A549 (cell line): ENCODE results near the gene GPX4. TPM values are rescaled to one million over a fixed set of nuclear protein-coding genes. Genes with fewer than 3 reads are reported as not detected.
A peak's percentile ranks its signal among the peaks of the same experiment; 100 is the strongest.

ENCODE experiments used
- ATAC-seq, 2 experiments: fragments of 200-7000 bp in 1 of 2; fragments of >200 bp in 1 of 2; cut with Nextera tagmentation in 1 of 2; cut with Tn5 transposase in 1 of 2; 3 replicates each; pipeline versions ENCODE4 v1.8.0 to v1.9.1; 2018 to 2020; ENCODE audit warnings: mild to moderate bottlenecking in 1 of 2, moderate library complexity in 1 of 2
- CTCF ChIA-PET: fragments of 300-600 bp; sonication (Branson Sonifier 250); formaldehyde crosslinking; extraction: SDS; loops from one replicate; lab custom pipeline; 2021; ENCODE audit warnings: antibody characterized with exemption, inconsistent platforms; lab: Yijun Ruan, JAX
- POLR2A ChIA-PET: fragments of 350-600 bp; formaldehyde crosslinking; extraction: SDS; loops from one replicate; lab custom pipeline; 2021; ENCODE audit warnings: antibody characterized with exemption, inconsistent platforms; lab: Yijun Ruan, JAX
- DNase-seq, 2 experiments: peaks; one replicate each; pipeline versions ENCODE4 v3.0.0 to v3.0.0-alpha.2; 2011 to 2016; ENCODE audit warnings: low read depth in 1 of 2, low spot score in 1 of 2
- FAIRE-seq: peaks from 2 replicates; lab custom pipeline; 2011; peaks lifted over from hg19 to GRCh38; lab: Jason Lieb, UNC
- H3K27ac ChIP-seq, 2 experiments: fragments of >200 bp; sonication (Bioruptor Twin); formaldehyde crosslinking; 3 replicates each; pipeline ENCODE4 v1.5.1; 2016 to 2017
- H3K4me1 ChIP-seq: fragments of >200 bp; sonication (Bioruptor Twin); formaldehyde crosslinking; 3 replicates; pipeline ENCODE4 v1.6.1; 2016
- H3K4me2 ChIP-seq: fragments of >200 bp; sonication (Bioruptor Twin); formaldehyde crosslinking; 3 replicates; pipeline ENCODE4 v1.6.1; 2016
- H3K4me3 ChIP-seq: fragments of >200 bp; sonication (Bioruptor Twin); formaldehyde crosslinking; 3 replicates; pipeline ENCODE4 v1.5.1; 2016
- H3K9me3 ChIP-seq: fragments of >200 bp; sonication (Bioruptor Twin); formaldehyde crosslinking; 3 replicates; pipeline ENCODE4 v1.6.1; 2016
- CBX2 ChIP-seq: fragments of 200-600 bp; sonication (generic); IDR thresholded peaks from 2 replicates; pipeline ENCODE4 v1.6.1; 2016; ENCODE audit warnings: low read depth, mild to moderate bottlenecking, borderline replicate concordance
- CBX8 ChIP-seq: fragments of 200-600 bp; sonication (generic); IDR thresholded peaks from 2 replicates; pipeline ENCODE4 v1.6.1; 2016
- CEBPB ChIP-seq, 2 experiments: fragments of >200 bp in 1 of 2; sonication (Bioruptor Twin) in 1 of 2; formaldehyde crosslinking in 1 of 2; IDR thresholded peaks; 2 replicates each; pipeline ENCODE4 v1.6.1; 2012 to 2016
- CHD2 ChIP-seq: fragments of 150-350 bp; IDR thresholded peaks from 2 replicates; pipeline ENCODE4 v1.6.1; 2014; ENCODE audit warnings: low read length; ENCODE audit not compliant: partially characterized antibody
- ELK1 ChIP-seq: fragments of 150-350 bp; IDR thresholded peaks from 2 replicates; pipeline ENCODE4 v1.6.1; 2014; ENCODE audit warnings: low read depth, mild to moderate bottlenecking, low read length
- EP300 ChIP-seq, 2 experiments: fragments of >200 bp; sonication (Bioruptor Twin); formaldehyde crosslinking; IDR thresholded peaks; 2 replicates in 1 of 2; 3 replicates in 1 of 2; pipeline ENCODE4 v1.6.1; 2016 to 2017
- ESRRA ChIP-seq: fragments of 150-350 bp; IDR thresholded peaks from 2 replicates; pipeline ENCODE4 v1.6.1; 2014; ENCODE audit warnings: mild to moderate bottlenecking, low read length, borderline replicate concordance
- FOSB ChIP-seq: fragments of 250-450 bp; sonication (Bioruptor Pico); IDR thresholded peaks from 2 replicates; pipeline ENCODE4 v1.5.0; 2020; ENCODE audit warnings: mild to moderate bottlenecking, moderate library complexity
- FOSL2 ChIP-seq, 2 experiments: fragments of 450-650 bp in 1 of 2; fragments of >200 bp in 1 of 2; sonication (Bioruptor Twin) in 1 of 2; formaldehyde crosslinking; IDR thresholded peaks; 2 replicates each; pipeline versions ENCODE4 v1.5.0 to v1.6.1; 2016 to 2020; ENCODE audit warnings: mild to moderate bottlenecking in 1 of 2, moderate library complexity in 1 of 2
- FOXS1 ChIP-seq: fragments of 250-450 bp; sonication (Bioruptor Pico); IDR thresholded peaks from 2 replicates; pipeline ENCODE4 v1.5.0; 2020; ENCODE audit warnings: mild to moderate bottlenecking, moderate library complexity
- GATA3 ChIP-seq: IDR thresholded peaks from 2 replicates; pipeline ENCODE4 v1.6.1; 2012; ENCODE audit warnings: borderline replicate concordance
- HDAC2 ChIP-seq: fragments of 200-600 bp; sonication (generic); IDR thresholded peaks from 2 replicates; pipeline ENCODE4 v1.6.1; 2016
- HOXA7 ChIP-seq: fragments of 250-450 bp; sonication (Bioruptor Pico); IDR thresholded peaks from 2 replicates; pipeline ENCODE4 v1.5.0; 2020; ENCODE audit warnings: mild to moderate bottlenecking, moderate library complexity
- HOXB13 ChIP-seq: fragments of 250-450 bp; sonication (Bioruptor Pico); IDR thresholded peaks from 2 replicates; pipeline ENCODE4 v1.5.0; 2020; ENCODE audit warnings: low read depth, mild to moderate bottlenecking, moderate library complexity
- HOXB5 ChIP-seq: fragments of 250-450 bp; sonication (Bioruptor Pico); IDR thresholded peaks from 2 replicates; pipeline ENCODE4 v1.5.0; 2020; ENCODE audit warnings: mild to moderate bottlenecking, moderate library complexity
- JUN ChIP-seq, 2 experiments: fragments of >200 bp; sonication (Bioruptor Twin); formaldehyde crosslinking; IDR thresholded peaks; 2 replicates in 1 of 2; 3 replicates in 1 of 2; pipeline ENCODE4 v1.6.1; 2016 to 2017
- KDM1A ChIP-seq: fragments of 200-600 bp; sonication (generic); IDR thresholded peaks from 2 replicates; pipeline ENCODE4 v1.6.1; 2016; ENCODE audit warnings: low read depth, mild to moderate bottlenecking
- KDM5A ChIP-seq: fragments of 200-600 bp; sonication (generic); IDR thresholded peaks from 2 replicates; pipeline ENCODE4 v1.6.1; 2016; ENCODE audit warnings: antibody characterized with exemption, mild to moderate bottlenecking
- MAFK ChIP-seq: fragments of 450-650 bp; IDR thresholded peaks from 2 replicates; pipeline ENCODE4 v1.6.1; 2014; ENCODE audit not compliant: partially characterized antibody
- MAZ ChIP-seq: fragments of 150-350 bp; IDR thresholded peaks from 2 replicates; pipeline ENCODE4 v1.6.1; 2014; ENCODE audit warnings: antibody characterized with exemption, low read depth, low read length, borderline replicate concordance
- MYC ChIP-seq: IDR thresholded peaks from 2 replicates; pipeline ENCODE4 v1.6.1; 2012; ENCODE audit warnings: mild to moderate bottlenecking, inconsistent platforms, low read length, improper control_type of control experiment, borderline replicate concordance
- NPAS2 ChIP-seq: fragments of 250-450 bp; sonication (Bioruptor Pico); IDR thresholded peaks from 2 replicates; pipeline ENCODE4 v1.8.0; 2022; ENCODE audit warnings: mild to moderate bottlenecking, moderate library complexity, borderline replicate concordance
- NR3C1 ChIP-seq: fragments of >200 bp; sonication (Bioruptor Twin); formaldehyde crosslinking; IDR thresholded peaks from 3 replicates; pipeline ENCODE4 v1.6.1; 2017
- POLR2A ChIP-seq: IDR thresholded peaks from 2 replicates; pipeline ENCODE4 v1.6.1; 2012; ENCODE audit warnings: mild to moderate bottlenecking, low read length
- RNF2 ChIP-seq: fragments of 200-600 bp; sonication (generic); IDR thresholded peaks from 2 replicates; pipeline ENCODE4 v1.6.1; 2016; ENCODE audit warnings: low read depth, mild to moderate bottlenecking, antibody characterized with exemption, moderate library complexity, borderline replicate concordance
- SMC3 ChIP-seq: fragments of >200 bp; sonication (Bioruptor Twin); formaldehyde crosslinking; IDR thresholded peaks from 3 replicates; pipeline ENCODE4 v1.6.1; 2018; ENCODE audit warnings: inconsistent platforms
- SREBF2 ChIP-seq: fragments of 450-650 bp; IDR thresholded peaks from 2 replicates; pipeline ENCODE4 v1.6.1; 2014; ENCODE audit warnings: mild to moderate bottlenecking, moderate library complexity
- TFCP2L1 ChIP-seq: fragments of 250-450 bp; sonication (Bioruptor Pico); IDR thresholded peaks from 2 replicates; pipeline ENCODE4 v1.5.0; 2021; ENCODE audit warnings: mild to moderate bottlenecking
- TP53 ChIP-seq: fragments of 250-450 bp; sonication (Bioruptor Pico); IDR thresholded peaks from 2 replicates; pipeline ENCODE4 v1.5.0; 2021; ENCODE audit warnings: mild to moderate bottlenecking, moderate library complexity
- ZFP36 ChIP-seq: fragments of 450-650 bp; IDR thresholded peaks from 2 replicates; pipeline ENCODE4 v1.6.1; 2014; ENCODE audit warnings: borderline replicate concordance; ENCODE audit not compliant: partially characterized antibody
- ZNF302 ChIP-seq: fragments of 250-450 bp; sonication (Bioruptor Pico); IDR thresholded peaks from 2 replicates; pipeline ENCODE4 v1.9.0; 2021; ENCODE audit warnings: inconsistent platforms, mild to moderate bottlenecking, moderate library complexity
- ZSCAN20 ChIP-seq: fragments of 250-450 bp; sonication (Bioruptor Pico); IDR thresholded peaks from 2 replicates; pipeline ENCODE4 v1.8.0; 2022; ENCODE audit warnings: mild to moderate bottlenecking, moderate library complexity
- WGBS: methylation state at CpG from one replicate; pipeline ENCODE4 v1.1.6; 2017; ENCODE audit errors: missing lambda C conversion rate; 5-methylcytosine and 5-hydroxymethylcytosine counted together
- polyA plus RNA-seq, 4 experiments: library from polyadenylated mRNA; depleted of rRNA in 3 of 4; stranded (reverse); fragments of >200 nt; fragmentation: RNase III in 1 of 4; extraction: RNeasy Plus Mini Kit Qiagen cat#74134 plus additional on column Dnase treatment in 1 of 4; gene quantifications; 2 replicates in 3 of 4; 3 replicates in 1 of 4; pipeline ENCODE4 v1.2.3, GENCODE V29; 2011 to 2017
- TF ChIP-seq, protein P1 (sequence below): fragments of >200 bp; sonication (Bioruptor Twin); formaldehyde crosslinking; IDR thresholded peaks from 3 replicates; pipeline ENCODE4 v1.6.1; 2016
- TF ChIP-seq, protein P2 (sequence below): fragments of >200 bp; sonication (Bioruptor Twin); formaldehyde crosslinking; IDR thresholded peaks from 2 replicates; pipeline ENCODE4 v1.6.1; 2016
- TF ChIP-seq, protein P3 (sequence below): IDR thresholded peaks from 2 replicates; pipeline ENCODE4 v1.6.1; 2012

Gene GPX4
- polyA plus RNA-seq, 2 of the 4 experiments (the other 2 are of a cell fraction) = 248 to 394 TPM

- 5% methylated on average over 4 of the region's 19 CpGs for WGBS
- ChIA-PET CTCF (interaction anchor here (1.4 to 2.5 kb wide), 4 partner anchors 19 to 172 kb away, joined by 3 to 10 read pairs (median 4); no protein-coding TSS in a partner anchor), POLR2A (interaction anchor here (0.6 to 1.3 kb wide), 4 partner anchors 12 to 84 kb away, joined by 3 to 6 read pairs (median 4); no protein-coding TSS in a partner anchor)
- Histone ChIP-seq H3K4me2 (peak overlapping the region; percentile 93), H3K4me1 (peaks cover 34% of the 10 kb centered on the region), H3K4me3 (peak overlapping the region; percentile 80), H3K9me3 (peaks cover 4% of the 10 kb centered on the region; the same call in 2 of the 3 replicates), H3K27ac (peak overlapping the region; percentile 84 to 97)
- ATAC-seq (no peak; a peak in 1 of 6 replicates), DNase-seq (no peak), FAIRE-seq (no peak)
- TF ChIP-seq TP53 (CRISPR knock-in tag) = no peak
- TF ChIP-seq ZFP36 = no peak
- TF ChIP-seq HDAC2 = no peak
Measured at GRCh38 chr19:1094655-1094977, 9.2 kb upstream of the GPX4 start.

DNA sequence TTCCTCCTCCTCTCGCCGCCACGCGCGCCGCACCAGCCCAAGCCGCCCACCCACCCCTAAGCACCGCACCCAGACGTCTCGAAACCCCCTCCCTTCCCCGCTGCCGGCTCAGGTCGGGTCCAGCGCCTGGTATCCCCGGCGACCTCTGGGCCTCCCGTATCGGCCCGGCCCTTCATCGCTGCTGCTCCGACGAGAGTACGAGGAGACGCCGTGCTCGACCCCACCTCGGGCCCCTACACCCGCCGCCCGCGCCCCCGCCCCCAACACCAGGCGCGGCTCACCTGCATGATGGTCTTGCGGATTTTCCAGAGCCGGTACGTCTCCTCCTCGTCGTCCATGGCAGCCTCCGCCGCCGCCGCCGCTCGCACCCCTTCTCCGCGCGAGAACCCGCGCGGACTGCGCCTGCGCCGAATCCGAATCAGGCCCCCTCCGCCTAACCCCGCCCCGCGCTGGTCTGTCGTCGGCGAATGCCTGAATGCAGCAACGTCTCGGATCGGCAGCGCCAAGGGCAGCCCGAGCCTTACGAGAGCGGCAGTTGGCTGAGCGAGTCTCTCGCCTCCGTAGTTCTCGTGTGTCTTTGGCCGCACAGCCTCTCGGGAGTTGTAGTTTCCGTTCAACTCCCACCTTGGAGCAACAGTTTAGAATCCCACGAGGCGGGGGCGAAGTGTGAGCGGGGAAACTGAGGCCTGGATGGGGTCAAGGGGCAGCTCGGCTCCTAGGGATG is 8.7 kb upstream of the GPX4 start, which contains the start of gene POLR2E:
POLR2E (minus strand) TSS at position 398 of the 724 bp plus-strand sequence; CDS start at position 338, 60 bp downstream.
- peak within 1 kb of the TSS; percentile 80 for H3K4me3 ChIP-seq
- H3K4me1 ChIP-seq = peaks cover 34% of the 10 kb centered on the region
- WGBS = 1% methylated on average over 10 of the region's 81 CpGs
- CTCF ChIA-PET = interaction anchor here (1.4 to 2.5 kb wide), 3 partner anchors 19 to 172 kb away, joined by 3 to 10 read pairs (median 3); no protein-coding TSS in a partner anchor
- FAIRE-seq (peak; percentile 72), DNase-seq (peak; percentile 79 to 97), ATAC-seq (peak; percentile 91 to 93)
- peak within 1 kb of the TSS; percentile 93 for H3K4me2 ChIP-seq
- POLR2A ChIA-PET = interaction anchor here (0.6 to 1.3 kb wide), 5 partner anchors 9 to 20 kb away, joined by 3 to 6 read pairs (median 4); partner anchors contain the start of gene GPX4
- H3K27ac ChIP-seq = peak within 1 kb of the TSS; percentile 84 to 97
- H3K9me3 ChIP-seq = peaks cover 9% of the 10 kb centered on the region; the same call in 2 of the 3 replicates
- TF ChIP-seq RNF2 (no peak), ESRRA (no peak), HOXA7 (CRISPR knock-in tag) (no peak), NPAS2 (no peak), MAFK (no peak), JUN (IDR thresholded peaks at IDR 0.05) (peak; percentile 70 to 91; a peak in 3 of 5 replicates), ZNF302 (CRISPR knock-in tag) (no peak), KDM5A (no peak), TFCP2L1 (CRISPR knock-in tag) (no peak), SREBF2 (no peak), CBX8 (no peak), HOXB13 (CRISPR knock-in tag) (no peak), CEBPB (IDR thresholded peaks at IDR 0.05) (no peak), MAZ (0 out of 2 replicates have a peak, but pooled peaks have one; percentile 48), EP300 (IDR thresholded peaks at IDR 0.05) (no peak), ZSCAN20 (CRISPR knock-in tag) (no peak), SMC3 (no peak), HOXB5 (CRISPR knock-in tag) (no peak), POLR2A (peak; percentile 83), MYC (no peak), ELK1 (no peak), FOSB (no peak), NR3C1 (no peak), GATA3 (0 out of 2 replicates have a peak, but pooled peaks have one; percentile 13), FOSL2 (IDR thresholded peaks at IDR 0.05) (no peak), FOSL2 (CRISPR knock-in tag; IDR thresholded peaks at IDR 0.05) (no peak), CHD2 (peak; percentile 86), FOXS1 (no peak), ZFP36 (no peak), CBX2 (no peak), KDM1A (no peak)
- TF ChIP-seq, protein P1, sequence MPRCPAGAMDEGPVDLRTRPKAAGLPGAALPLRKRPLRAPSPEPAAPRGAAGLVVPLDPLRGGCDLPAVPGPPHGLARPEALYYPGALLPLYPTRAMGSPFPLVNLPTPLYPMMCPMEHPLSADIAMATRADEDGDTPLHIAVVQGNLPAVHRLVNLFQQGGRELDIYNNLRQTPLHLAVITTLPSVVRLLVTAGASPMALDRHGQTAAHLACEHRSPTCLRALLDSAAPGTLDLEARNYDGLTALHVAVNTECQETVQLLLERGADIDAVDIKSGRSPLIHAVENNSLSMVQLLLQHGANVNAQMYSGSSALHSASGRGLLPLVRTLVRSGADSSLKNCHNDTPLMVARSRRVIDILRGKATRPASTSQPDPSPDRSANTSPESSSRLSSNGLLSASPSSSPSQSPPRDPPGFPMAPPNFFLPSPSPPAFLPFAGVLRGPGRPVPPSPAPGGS = 0 out of 3 replicates have a peak, but pooled peaks have one; percentile 26
- TF ChIP-seq, protein P2, sequence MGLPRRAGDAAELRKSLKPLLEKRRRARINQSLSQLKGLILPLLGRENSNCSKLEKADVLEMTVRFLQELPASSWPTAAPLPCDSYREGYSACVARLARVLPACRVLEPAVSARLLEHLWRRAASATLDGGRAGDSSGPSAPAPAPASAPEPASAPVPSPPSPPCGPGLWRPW = no peak
- TF ChIP-seq, protein P3, sequence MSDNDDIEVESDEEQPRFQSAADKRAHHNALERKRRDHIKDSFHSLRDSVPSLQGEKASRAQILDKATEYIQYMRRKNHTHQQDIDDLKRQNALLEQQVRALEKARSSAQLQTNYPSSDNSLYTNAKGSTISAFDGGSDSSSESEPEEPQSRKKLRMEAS = peak; percentile 63
